WTC11 (cell line): ENCODE data around the gene COX14. TPM values are rescaled to one million over a fixed set of nuclear protein-coding genes. Genes with fewer than 3 reads are reported as not detected.

Experiments used
- ATAC-seq: fragments of 200-7000 bp; cut with Tn5 transposase; 2 replicates; pipeline ENCODE4 v1.10.0; 2021; ENCODE audit warnings: mild to moderate bottlenecking, moderate library complexity
- CTCF ChIA-PET: fragments of 300-600 bp; sonication (Branson Sonifier 250); formaldehyde crosslinking; loops from one replicate; lab custom pipeline; 2021; ENCODE audit warnings: antibody characterized with exemption; lab: Charles Lee
- POLR2A ChIA-PET: fragments of 350-600 bp; sonication (Branson Sonifier 250); formaldehyde crosslinking; loops from one replicate; lab custom pipeline; 2021; ENCODE audit warnings: antibody characterized with exemption; lab: Charles Lee
- DNase-seq: peaks from one replicate; pipeline ENCODE4 v3.0.0; 2021; ENCODE audit warnings: low spot score
- H3K27ac Mint-ChIP-seq: 2 replicates; pipeline ENCODE4 v1.8.0; 2021; ENCODE audit warnings: mixed read lengths
- H3K27me3 Mint-ChIP-seq: 2 replicates; pipeline ENCODE4 v1.8.0; 2021; ENCODE audit warnings: low read depth, mild to moderate bottlenecking, moderate library complexity, mixed read lengths
- H3K36me3 Mint-ChIP-seq: 2 replicates; pipeline ENCODE4 v1.8.0; 2021; ENCODE audit warnings: mixed read lengths
- H3K4me1 Mint-ChIP-seq: 2 replicates; pipeline ENCODE4 v1.8.0; 2022; ENCODE audit warnings: mixed read lengths
- H3K4me3 Mint-ChIP-seq: 2 replicates; pipeline ENCODE4 v1.8.0; 2021; ENCODE audit warnings: mild to moderate bottlenecking, moderate library complexity, mixed read lengths
- H3K9me3 Mint-ChIP-seq: 2 replicates; pipeline ENCODE4 v1.8.0; 2021; ENCODE audit warnings: mixed read lengths
- ATF1 ChIP-seq: sonication (generic); formaldehyde crosslinking; IDR thresholded peaks from 2 replicates; pipeline ENCODE4 v1.8.1; 2023; ENCODE audit warnings: mild to moderate bottlenecking, moderate library complexity, missing genetic modification reagents
- CBFB ChIP-seq: sonication (generic); formaldehyde crosslinking; IDR thresholded peaks from 2 replicates; pipeline ENCODE4 v1.8.1; 2022; ENCODE audit warnings: mild to moderate bottlenecking, low read depth, missing genetic modification reagents
- CREB1 ChIP-seq: sonication (generic); formaldehyde crosslinking; IDR thresholded peaks from 2 replicates; pipeline ENCODE4 v1.8.0; 2023; ENCODE audit warnings: mild to moderate bottlenecking, missing genetic modification reagents
- E2F1 ChIP-seq: sonication (generic); formaldehyde crosslinking; IDR thresholded peaks from 2 replicates; pipeline ENCODE4 v1.8.0; 2022; ENCODE audit warnings: mild to moderate bottlenecking, missing genetic modification reagents
- JUN ChIP-seq: sonication (generic); formaldehyde crosslinking; IDR thresholded peaks from 2 replicates; pipeline ENCODE4 v1.8.0; 2023; ENCODE audit warnings: mild to moderate bottlenecking, missing genetic modification reagents
- NFYB ChIP-seq: sonication (generic); formaldehyde crosslinking; conservative IDR thresholded peaks from 2 replicates; pipeline ENCODE4 v1.8.0; 2022; ENCODE audit warnings: low read depth, missing genetic modification reagents
- NR2C2 ChIP-seq: sonication (generic); formaldehyde crosslinking; IDR thresholded peaks from 2 replicates; pipeline ENCODE4 v1.8.0; 2022; ENCODE audit warnings: mild to moderate bottlenecking, missing genetic modification reagents
- RORB ChIP-seq: fragments of 250-450 bp; sonication (Bioruptor Pico); IDR thresholded peaks from 2 replicates; pipeline ENCODE4 v1.9.0; 2021; ENCODE audit warnings: mild to moderate bottlenecking
- SP1 ChIP-seq: sonication (generic); formaldehyde crosslinking; conservative IDR thresholded peaks from 2 replicates; pipeline ENCODE4 v1.8.1; 2022; ENCODE audit warnings: missing genetic modification reagents
- TCF7 ChIP-seq: sonication (generic); formaldehyde crosslinking; IDR thresholded peaks from 2 replicates; pipeline ENCODE4 v1.8.0; 2022; ENCODE audit warnings: mild to moderate bottlenecking, low read depth, missing genetic modification reagents, moderate library complexity
- TEAD1 ChIP-seq: sonication (generic); formaldehyde crosslinking; IDR thresholded peaks from 2 replicates; pipeline ENCODE4 v1.8.0; 2022; ENCODE audit warnings: mild to moderate bottlenecking, missing genetic modification reagents
- USF2 ChIP-seq: sonication (generic); formaldehyde crosslinking; IDR thresholded peaks from 2 replicates; pipeline ENCODE4 v1.8.1; 2023; ENCODE audit warnings: mild to moderate bottlenecking, missing genetic modification reagents, moderate library complexity
- ZNF121 ChIP-seq: sonication (generic); formaldehyde crosslinking; IDR thresholded peaks from 2 replicates; pipeline ENCODE4 v1.8.0; 2023; ENCODE audit warnings: missing genetic modification reagents
- total RNA-seq: library from RNA; stranded (reverse); gene quantifications from 3 replicates; pipeline ENCODE4 v1.2.3, GENCODE V29; 2021
- TF ChIP-seq, protein P1 (sequence below): fragments of 250-450 bp; sonication (Bioruptor Pico); conservative IDR thresholded peaks from 2 replicates; pipeline ENCODE4 v1.9.0; 2021; ENCODE audit warnings: mild to moderate bottlenecking
- TF ChIP-seq, protein P2 (sequence below): fragments of 250-450 bp; sonication (Bioruptor Pico); IDR thresholded peaks from 2 replicates; pipeline ENCODE4 v1.9.0; 2021; ENCODE audit warnings: mild to moderate bottlenecking, borderline replicate concordance
- TF ChIP-seq, protein P3 (sequence below): sonication (generic); formaldehyde crosslinking; IDR thresholded peaks from 2 replicates; pipeline ENCODE4 v1.8.1; 2023; ENCODE audit warnings: mild to moderate bottlenecking, missing genetic modification reagents
- TF ChIP-seq, protein P4 (sequence below): sonication (generic); formaldehyde crosslinking; IDR thresholded peaks from 2 replicates; pipeline ENCODE4 v1.8.0; 2022; ENCODE audit warnings: mild to moderate bottlenecking, missing genetic modification reagents

The COX14 gene
- total RNA-seq, 1 experiment from 2014 or later: 41.4 TPM

DNA sequence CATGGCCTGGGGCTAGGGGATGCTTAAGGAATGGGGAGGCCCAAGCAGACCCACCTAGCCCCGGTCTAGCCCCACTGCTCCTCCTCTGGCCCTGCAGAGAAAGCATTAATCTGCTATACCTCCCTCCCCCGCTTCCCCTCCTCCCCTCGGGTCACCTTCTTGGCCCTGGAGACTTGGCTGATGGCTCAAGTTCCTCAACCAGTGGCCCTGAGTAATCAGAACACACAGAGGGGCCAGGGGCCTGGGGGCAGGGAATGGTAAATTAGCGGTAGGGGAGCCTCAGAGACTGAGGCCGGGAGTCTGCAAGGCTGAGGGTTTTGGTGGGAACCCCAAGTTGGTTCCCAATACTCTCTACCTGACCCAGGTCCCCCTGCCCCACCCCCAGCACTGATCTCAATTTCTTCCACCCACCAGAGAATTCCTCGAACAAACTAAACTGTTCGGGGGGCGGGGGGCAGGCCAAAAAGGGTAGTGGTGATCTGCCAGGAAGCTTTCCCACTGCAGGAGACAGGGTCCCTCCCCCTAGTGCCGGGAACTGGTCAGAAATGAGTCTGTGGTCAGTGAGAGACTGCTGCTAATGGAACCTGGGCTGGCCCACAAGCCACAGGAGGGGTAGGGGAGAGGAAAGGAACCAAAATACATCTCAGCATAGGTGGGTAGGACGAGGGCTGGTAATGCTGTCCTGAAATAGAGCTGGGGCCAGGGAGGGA is 39.7 kb upstream of the COX14 start (continued):
- TF ChIP-seq, protein P1, sequence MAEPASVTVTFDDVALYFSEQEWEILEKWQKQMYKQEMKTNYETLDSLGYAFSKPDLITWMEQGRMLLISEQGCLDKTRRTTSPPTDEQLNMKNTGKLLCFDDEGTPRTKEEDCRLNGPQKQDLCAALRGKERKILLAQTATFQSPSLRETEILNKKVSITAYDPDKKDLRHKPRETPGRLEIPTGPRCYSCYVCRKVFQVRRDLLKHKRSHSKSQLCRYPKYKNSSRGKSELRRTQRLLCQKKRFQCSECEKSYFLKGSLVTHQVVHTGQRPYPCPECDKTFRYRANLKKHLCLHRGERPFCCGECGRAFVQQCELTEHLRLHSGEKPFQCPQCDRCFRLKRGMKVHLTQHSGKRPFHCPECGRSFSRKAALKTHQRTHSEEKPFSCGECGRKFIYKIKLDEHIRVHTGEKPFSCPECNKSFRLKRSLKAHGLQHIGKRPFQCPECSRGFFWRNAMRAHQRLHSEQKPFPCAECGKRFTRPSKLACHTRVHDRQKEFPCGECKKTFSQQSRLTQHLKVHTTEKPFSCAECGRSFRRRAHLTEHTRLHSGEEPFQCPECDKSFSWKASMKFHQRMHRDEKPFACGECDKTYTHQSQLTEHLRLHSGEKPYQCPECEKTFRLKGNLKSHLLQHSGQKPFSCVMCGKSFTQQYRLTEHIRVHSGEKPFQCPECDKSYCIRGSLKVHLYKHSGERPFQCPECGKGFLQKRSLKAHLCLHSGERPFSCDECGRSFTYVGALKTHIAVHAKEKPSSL (CRISPR knock-in tag): no peak
- no peak for TF ChIP-seq CREB1 (CRISPR knock-in tag)
- TF ChIP-seq SP1 (CRISPR knock-in tag): no peak
- no peak for TF ChIP-seq NFYB (CRISPR knock-in tag)
- TF ChIP-seq, protein P2, sequence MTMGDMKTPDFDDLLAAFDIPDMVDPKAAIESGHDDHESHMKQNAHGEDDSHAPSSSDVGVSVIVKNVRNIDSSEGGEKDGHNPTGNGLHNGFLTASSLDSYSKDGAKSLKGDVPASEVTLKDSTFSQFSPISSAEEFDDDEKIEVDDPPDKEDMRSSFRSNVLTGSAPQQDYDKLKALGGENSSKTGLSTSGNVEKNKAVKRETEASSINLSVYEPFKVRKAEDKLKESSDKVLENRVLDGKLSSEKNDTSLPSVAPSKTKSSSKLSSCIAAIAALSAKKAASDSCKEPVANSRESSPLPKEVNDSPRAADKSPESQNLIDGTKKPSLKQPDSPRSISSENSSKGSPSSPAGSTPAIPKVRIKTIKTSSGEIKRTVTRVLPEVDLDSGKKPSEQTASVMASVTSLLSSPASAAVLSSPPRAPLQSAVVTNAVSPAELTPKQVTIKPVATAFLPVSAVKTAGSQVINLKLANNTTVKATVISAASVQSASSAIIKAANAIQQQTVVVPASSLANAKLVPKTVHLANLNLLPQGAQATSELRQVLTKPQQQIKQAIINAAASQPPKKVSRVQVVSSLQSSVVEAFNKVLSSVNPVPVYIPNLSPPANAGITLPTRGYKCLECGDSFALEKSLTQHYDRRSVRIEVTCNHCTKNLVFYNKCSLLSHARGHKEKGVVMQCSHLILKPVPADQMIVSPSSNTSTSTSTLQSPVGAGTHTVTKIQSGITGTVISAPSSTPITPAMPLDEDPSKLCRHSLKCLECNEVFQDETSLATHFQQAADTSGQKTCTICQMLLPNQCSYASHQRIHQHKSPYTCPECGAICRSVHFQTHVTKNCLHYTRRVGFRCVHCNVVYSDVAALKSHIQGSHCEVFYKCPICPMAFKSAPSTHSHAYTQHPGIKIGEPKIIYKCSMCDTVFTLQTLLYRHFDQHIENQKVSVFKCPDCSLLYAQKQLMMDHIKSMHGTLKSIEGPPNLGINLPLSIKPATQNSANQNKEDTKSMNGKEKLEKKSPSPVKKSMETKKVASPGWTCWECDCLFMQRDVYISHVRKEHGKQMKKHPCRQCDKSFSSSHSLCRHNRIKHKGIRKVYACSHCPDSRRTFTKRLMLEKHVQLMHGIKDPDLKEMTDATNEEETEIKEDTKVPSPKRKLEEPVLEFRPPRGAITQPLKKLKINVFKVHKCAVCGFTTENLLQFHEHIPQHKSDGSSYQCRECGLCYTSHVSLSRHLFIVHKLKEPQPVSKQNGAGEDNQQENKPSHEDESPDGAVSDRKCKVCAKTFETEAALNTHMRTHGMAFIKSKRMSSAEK (CRISPR knock-in tag): no peak
- no peak for TF ChIP-seq JUN (CRISPR knock-in tag)

DNA sequence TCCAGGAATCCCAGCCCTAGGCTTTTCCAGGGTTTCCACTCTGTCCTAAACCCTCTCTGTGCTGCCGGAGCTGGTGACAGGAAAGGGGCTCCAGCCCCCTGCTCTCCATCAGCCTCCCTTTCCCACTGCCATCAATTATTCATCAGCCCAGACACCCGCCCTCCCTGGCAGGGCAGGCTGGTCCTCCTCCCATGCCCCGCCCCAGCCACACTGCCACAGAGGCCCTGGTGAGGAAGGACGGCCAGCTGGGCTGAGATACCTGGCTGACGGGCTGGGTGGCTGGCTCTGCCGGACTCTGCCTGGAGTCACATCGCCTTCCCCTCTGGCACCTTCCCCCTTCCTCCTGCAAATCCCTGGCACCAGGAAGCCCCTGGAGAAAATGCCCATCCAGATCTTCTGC is 38.8 kb upstream of the COX14 start:
- CTCF ChIA-PET: interaction anchor here (1.7 to 3.8 kb wide), 5 partner anchors 12 to 106 kb away, joined by 11 to 25 read pairs (median 15); partner anchors contain the start of genes COX14 and SMARCD1
- Mint-ChIP-seq H3K4me3 (no peak overlapping the region), H3K4me1 (peaks cover 20% of the 10 kb centered on the region)
- ATAC-seq: no peak
- TF ChIP-seq CBFB (CRISPR knock-in tag) (no peak), ZNF121 (no peak), RORB (CRISPR knock-in tag) (no peak), ATF1 (CRISPR knock-in tag) (no peak)
- TF ChIP-seq, all 79 proteins: peak for 0
- POLR2A ChIA-PET: no interaction called here
- Mint-ChIP-seq H3K36me3 (no peaks in the 10 kb centered on the region), H3K9me3 (no peaks in the 10 kb centered on the region), H3K27me3 (no peaks in the 10 kb centered on the region), H3K27ac (no peak overlapping the region)
- no peak for DNase-seq

- H3K36me3 Mint-ChIP-seq: no peaks in the 10 kb centered on the region
- ATAC-seq (no peak), DNase-seq (no peak)
- H3K4me3 Mint-ChIP-seq: no peak overlapping the region
- peaks cover 20% of the 10 kb centered on the region for H3K4me1 Mint-ChIP-seq
- no peak overlapping the region for H3K27ac Mint-ChIP-seq
- ChIA-PET CTCF (interaction anchor here (1.0 to 3.8 kb wide), 11 partner anchors 12 to 241 kb away, joined by 4 to 25 read pairs (median 9); partner anchors contain the start of genes COX14, LIMA1 and SMARCD1), POLR2A (no interaction called here)
- no peaks in the 10 kb centered on the region for H3K27me3 Mint-ChIP-seq
- no peaks in the 10 kb centered on the region for H3K9me3 Mint-ChIP-seq
- TF ChIP-seq NR2C2 (no peak), TCF7 (no peak), USF2 (CRISPR knock-in tag) (no peak), TEAD1 (CRISPR knock-in tag) (no peak), E2F1 (CRISPR knock-in tag) (no peak)
- TF ChIP-seq, protein P3, sequence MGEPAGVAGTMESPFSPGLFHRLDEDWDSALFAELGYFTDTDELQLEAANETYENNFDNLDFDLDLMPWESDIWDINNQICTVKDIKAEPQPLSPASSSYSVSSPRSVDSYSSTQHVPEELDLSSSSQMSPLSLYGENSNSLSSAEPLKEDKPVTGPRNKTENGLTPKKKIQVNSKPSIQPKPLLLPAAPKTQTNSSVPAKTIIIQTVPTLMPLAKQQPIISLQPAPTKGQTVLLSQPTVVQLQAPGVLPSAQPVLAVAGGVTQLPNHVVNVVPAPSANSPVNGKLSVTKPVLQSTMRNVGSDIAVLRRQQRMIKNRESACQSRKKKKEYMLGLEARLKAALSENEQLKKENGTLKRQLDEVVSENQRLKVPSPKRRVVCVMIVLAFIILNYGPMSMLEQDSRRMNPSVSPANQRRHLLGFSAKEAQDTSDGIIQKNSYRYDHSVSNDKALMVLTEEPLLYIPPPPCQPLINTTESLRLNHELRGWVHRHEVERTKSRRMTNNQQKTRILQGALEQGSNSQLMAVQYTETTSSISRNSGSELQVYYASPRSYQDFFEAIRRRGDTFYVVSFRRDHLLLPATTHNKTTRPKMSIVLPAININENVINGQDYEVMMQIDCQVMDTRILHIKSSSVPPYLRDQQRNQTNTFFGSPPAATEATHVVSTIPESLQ (CRISPR knock-in tag): no peak
- TF ChIP-seq, protein P4, sequence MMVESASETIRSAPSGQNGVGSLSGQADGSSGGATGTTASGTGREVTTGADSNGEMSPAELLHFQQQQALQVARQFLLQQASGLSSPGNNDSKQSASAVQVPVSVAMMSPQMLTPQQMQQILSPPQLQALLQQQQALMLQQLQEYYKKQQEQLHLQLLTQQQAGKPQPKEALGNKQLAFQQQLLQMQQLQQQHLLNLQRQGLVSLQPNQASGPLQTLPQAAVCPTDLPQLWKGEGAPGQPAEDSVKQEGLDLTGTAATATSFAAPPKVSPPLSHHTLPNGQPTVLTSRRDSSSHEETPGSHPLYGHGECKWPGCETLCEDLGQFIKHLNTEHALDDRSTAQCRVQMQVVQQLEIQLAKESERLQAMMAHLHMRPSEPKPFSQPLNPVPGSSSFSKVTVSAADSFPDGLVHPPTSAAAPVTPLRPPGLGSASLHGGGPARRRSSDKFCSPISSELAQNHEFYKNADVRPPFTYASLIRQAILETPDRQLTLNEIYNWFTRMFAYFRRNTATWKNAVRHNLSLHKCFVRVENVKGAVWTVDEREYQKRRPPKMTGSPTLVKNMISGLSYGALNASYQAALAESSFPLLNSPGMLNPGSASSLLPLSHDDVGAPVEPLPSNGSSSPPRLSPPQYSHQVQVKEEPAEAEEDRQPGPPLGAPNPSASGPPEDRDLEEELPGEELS: no peak
Observed at GRCh38 chr12:50073712-50074111, 38.3 kb upstream of the COX14 start.
